Loucy (cell line): ENCODE data around the gene TCP11L1.

ENCODE experiments used
- EZH2phosphoT487 ChIP-seq: fragments of 200-600 bp; IDR thresholded peaks from 2 replicates; pipeline ENCODE4 v1.6.1; 2018; ENCODE audit warnings: antibody characterized with exemption, mild to moderate bottlenecking, moderate library complexity, borderline replicate concordance
- TF ChIP-seq, protein P1 (sequence below): fragments of 200-600 bp; sonication (generic); conservative IDR thresholded peaks from 2 replicates; pipeline ENCODE4 v1.5.1; 2014; ENCODE audit warnings: mild to moderate bottlenecking, antibody characterized with exemption, low read length

DNA sequence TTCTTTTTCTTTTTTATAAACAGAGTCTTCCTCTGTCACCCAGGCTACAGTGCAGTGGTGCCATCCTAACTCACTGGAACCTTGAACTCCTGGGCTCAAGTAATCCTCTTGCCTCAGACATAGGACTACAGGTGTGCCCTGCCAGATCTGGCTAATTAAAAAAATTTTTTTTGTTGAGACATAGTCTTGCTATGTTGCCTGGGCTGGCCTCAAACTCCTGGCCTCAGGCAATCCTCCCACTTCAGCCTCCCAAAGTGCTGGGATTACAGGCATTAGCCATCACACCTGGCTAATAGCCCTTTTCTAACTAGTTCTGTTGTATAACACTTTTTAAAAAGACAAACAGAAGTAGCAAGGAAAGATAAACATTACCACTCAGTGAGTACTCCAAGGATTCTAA lies 64.5 kb downstream of the TCP11L1 start:
- TF ChIP-seq, protein P1, sequence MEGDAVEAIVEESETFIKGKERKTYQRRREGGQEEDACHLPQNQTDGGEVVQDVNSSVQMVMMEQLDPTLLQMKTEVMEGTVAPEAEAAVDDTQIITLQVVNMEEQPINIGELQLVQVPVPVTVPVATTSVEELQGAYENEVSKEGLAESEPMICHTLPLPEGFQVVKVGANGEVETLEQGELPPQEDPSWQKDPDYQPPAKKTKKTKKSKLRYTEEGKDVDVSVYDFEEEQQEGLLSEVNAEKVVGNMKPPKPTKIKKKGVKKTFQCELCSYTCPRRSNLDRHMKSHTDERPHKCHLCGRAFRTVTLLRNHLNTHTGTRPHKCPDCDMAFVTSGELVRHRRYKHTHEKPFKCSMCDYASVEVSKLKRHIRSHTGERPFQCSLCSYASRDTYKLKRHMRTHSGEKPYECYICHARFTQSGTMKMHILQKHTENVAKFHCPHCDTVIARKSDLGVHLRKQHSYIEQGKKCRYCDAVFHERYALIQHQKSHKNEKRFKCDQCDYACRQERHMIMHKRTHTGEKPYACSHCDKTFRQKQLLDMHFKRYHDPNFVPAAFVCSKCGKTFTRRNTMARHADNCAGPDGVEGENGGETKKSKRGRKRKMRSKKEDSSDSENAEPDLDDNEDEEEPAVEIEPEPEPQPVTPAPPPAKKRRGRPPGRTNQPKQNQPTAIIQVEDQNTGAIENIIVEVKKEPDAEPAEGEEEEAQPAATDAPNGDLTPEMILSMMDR: no peak
- TF ChIP-seq EZH2phosphoT487: no peak
